ENCODE measurements around the gene ITPRID1.
"Not testable (repeated sequence)": the region's sequence is repeated elsewhere in the genome, so short reads cannot be mapped to it uniquely, and the experiment has no call there.

DNA sequence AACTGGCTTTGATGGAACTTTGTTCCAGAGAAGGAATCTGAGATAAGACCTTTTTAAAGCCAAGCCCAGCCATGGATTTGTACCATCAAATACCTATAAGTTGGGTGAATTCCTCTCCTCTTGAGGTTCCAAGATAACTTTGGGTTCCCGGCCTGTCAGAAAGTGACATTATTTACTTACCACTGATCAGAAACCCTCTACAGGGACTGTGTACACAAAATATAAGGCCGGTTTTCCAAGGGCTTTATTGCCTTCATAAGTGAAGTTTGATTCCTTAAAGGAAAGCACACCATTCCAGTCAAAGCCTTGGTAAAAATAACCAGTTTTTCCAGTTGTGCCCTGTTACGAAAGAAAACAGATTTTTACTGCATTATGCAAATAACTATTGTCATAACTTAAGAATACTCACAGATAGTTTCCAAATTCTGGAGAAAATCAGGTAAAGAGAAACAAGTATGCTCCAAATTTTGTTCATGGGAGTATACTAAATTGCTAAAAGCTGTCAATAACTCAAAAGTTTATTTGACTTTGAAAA, 26.8 kb downstream of the ITPRID1 start:
- TF ChIP-seq, protein P1, sequence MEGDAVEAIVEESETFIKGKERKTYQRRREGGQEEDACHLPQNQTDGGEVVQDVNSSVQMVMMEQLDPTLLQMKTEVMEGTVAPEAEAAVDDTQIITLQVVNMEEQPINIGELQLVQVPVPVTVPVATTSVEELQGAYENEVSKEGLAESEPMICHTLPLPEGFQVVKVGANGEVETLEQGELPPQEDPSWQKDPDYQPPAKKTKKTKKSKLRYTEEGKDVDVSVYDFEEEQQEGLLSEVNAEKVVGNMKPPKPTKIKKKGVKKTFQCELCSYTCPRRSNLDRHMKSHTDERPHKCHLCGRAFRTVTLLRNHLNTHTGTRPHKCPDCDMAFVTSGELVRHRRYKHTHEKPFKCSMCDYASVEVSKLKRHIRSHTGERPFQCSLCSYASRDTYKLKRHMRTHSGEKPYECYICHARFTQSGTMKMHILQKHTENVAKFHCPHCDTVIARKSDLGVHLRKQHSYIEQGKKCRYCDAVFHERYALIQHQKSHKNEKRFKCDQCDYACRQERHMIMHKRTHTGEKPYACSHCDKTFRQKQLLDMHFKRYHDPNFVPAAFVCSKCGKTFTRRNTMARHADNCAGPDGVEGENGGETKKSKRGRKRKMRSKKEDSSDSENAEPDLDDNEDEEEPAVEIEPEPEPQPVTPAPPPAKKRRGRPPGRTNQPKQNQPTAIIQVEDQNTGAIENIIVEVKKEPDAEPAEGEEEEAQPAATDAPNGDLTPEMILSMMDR (IDR thresholded peaks at IDR 0.05 in 4 of 5, conservative IDR thresholded peaks at IDR 0.05 in 1 of 5): not testable (repeated sequence)
- TF ChIP-seq POLR2A (IDR thresholded peaks at IDR 0.05): not testable (repeated sequence)

Data from gastrocnemius medialis (tissue), 4 donors.